Activated T-helper 1 cell treated with anti-CD3 and anti-CD28 coated beads, Interleukin-2, amount 50 U/mL, for 16 hours (primary cell): ENCODE data around the gene GNRHR.
"Not testable (repeated sequence)": the region's sequence is repeated elsewhere in the genome, so short reads cannot be mapped to it uniquely, and the experiment has no call there.

ENCODE experiments used
- DNase-seq, 2 donors: peaks; one replicate each; pipeline ENCODE4 v3.0.0-alpha.2; 2020; ENCODE audit warnings: low read depth in 1 of 2, low spot score in 1 of 2

The GNRHR gene

GRCh38 chr4:67754288-67754687 is at the start of gene GNRHR:
GNRHR (minus strand) TSS chr4:67754388; CDS start chr4:67754335, 53 bp downstream.
- DNase-seq = no peak

DNA sequence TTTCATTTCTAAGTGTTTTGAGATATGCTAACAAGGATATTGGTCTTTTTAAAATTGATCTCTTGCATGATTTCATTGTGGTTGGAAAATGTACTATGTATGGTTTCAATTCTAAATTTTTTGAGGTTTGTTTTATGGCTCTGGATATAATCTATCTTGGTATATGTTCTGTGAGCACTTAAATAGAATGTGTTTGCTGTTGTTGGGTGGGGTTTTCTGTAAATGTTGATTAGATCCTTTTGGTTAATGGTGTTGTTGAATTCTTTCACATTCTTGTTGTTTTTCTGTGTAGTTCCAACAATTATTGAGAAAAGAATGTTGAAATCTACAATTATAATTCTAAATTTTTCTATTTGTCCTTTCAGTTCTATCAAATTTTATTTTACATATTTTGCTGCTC is 42.6 kb upstream of the GNRHR start:
- DNase-seq = no peak

- no peak for DNase-seq
Measured at GRCh38 chr4:67790721-67791120, 36.5 kb upstream of the GNRHR start.

- DNase-seq = no peak
Measured at GRCh38 chr4:67787311-67787710, 33.1 kb upstream of the GNRHR start.

DNA sequence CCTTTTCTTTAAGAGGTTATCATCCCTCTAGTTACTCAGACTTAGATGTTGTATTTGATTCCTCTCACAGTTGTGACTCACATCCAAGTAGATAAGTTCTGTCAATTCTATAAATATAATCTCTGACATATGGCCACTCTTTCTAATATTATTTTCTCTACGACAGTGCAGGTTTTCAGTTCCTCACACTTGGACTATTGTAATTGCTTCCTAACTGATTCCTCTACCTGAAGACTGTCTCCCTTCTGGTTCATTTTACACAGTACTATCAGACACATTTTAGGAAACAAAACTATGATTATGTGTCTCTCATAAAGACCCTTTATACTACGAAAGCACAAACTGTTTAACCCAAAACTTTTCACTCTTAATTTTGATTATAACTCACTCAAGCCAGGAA is 31.3 kb upstream of the GNRHR start:
- DNase-seq = no peak

DNA sequence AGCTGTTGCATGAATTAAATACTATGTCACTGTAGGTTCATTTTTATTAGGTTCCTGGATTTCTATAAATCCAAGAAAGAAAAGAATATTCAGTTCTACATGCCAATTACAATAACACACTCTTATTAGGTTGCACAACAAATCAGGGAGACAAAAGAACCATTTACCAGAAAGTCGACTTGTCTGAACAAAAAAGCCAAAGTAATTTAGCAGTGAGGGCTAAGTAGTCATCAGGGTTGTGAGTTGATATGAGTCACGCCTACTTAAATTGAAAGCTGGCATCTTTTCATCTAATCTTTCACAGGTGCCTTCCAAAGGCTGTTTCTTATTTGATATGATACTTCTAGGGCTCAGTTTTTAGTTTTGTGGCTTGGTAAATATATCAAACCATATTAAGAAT is 25.4 kb upstream of the GNRHR start:
- no peak for DNase-seq

- no peak for DNase-seq
Measured at GRCh38 chr4:67776746-67777145, 22.6 kb upstream of the GNRHR start.

GRCh38 chr4:67770422-67770821 is 16.2 kb upstream of the GNRHR start:
- DNase-seq = no peak

DNA sequence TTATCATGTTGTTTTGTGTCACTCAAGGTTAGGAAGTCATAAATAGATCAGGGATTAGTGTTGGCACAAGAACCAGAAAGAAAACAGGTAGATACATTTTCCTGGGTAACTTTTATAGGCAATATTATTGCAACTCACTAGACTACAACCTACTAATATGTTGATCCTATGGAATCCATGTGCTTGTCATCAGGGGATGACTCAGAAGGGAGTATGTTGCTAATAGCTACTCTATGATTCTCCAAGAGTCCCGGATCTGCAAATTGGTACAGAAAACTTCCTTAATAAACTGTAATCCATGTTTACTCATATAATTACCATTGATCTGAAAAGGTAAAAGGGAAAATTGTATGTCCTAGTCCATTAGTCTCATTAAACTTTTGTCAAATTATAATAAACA is 11.7 kb upstream of the GNRHR start:
- no peak for DNase-seq

DNA sequence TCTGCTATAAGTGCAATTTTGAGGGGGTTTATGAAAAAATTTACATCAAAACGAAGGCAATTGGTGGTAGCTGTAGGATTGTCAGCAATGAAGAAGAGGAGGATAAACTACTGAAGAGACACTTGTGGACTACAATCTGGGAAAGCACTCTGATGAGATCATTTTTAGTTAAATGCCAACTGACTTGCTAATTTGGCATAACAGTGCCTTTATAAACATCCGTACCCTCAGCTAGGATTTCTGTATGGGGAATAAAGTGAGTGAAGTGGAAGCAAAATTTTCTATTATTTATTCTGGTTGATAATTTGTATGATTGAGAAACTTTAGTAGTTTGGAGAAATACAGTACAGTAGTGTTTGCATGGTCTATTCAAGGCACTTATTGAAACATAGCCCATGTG is 11.2 kb upstream of the GNRHR start:
- DNase-seq = no peak

GRCh38 chr4:67764183-67764582 is 10.0 kb upstream of the GNRHR start:
- no peak for DNase-seq

DNA sequence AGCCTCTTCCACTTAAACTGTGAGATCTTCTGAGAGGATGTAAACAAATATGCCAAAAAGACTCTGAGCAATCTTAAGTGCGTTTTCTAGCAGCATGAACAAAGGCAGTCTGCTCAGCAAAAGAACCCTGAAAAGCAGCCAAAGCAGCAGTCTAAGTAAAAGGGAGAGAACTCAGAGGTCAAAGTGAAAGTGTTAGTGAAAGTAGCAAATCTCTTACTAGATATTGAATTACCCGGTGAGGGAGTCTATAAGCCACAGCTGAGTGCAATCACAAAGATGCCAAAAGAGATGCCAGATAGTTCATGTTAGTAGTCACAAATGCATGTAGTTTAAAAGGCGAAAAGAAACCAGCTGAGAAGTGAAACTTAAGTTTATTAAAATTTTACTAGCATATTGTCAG is 7.9 kb upstream of the GNRHR start:
- DNase-seq = no peak

DNA sequence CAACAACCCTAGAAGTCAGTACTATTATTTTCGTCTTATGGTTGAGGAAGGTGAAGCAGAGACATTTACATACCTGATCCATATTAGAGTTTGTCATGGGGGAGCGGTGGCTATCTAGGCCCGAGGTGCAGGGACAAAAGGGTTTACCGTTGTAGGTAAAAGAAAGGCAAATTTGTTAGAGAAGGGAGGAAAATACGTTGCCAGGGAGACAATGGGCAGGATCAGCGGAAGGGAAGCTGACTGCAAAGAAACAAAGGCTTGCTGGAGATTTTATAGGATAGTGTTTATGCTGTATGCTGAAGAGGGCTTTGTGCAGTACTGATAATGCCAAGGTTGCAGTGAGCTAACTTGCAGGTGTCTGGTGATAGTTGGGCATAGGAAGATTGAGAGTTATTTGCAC is 2.8 kb upstream of the GNRHR start:
- DNase-seq = not testable (repeated sequence)

GRCh38 chr4:67755974-67756373 is 1.8 kb upstream of the GNRHR start:
- no peak for DNase-seq

GRCh38 chr4:67751260-67751659 is 2.9 kb downstream of the GNRHR start:
- no peak for DNase-seq

DNA sequence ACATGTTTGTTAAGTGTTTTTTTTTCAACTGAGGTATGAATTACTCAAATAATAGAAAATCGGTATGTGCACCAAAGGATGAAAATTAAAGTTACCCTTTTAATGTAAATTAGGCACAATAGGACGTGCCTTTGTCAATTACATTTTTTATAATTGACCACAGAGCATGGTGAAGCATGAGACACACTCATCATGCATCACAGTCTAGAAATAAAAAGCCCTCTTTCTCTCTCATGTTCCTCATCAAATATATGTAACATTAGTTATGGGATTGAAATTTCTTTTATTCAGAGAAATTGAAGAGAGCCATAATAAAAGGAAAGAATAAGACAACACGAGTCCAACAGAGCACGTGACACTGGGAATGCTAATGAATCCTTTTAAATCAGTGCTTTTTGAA is 3.5 kb downstream of the GNRHR start:
- no peak for DNase-seq

GRCh38 chr4:67749286-67749685 is 4.9 kb downstream of the GNRHR start:
- DNase-seq = no peak

DNA sequence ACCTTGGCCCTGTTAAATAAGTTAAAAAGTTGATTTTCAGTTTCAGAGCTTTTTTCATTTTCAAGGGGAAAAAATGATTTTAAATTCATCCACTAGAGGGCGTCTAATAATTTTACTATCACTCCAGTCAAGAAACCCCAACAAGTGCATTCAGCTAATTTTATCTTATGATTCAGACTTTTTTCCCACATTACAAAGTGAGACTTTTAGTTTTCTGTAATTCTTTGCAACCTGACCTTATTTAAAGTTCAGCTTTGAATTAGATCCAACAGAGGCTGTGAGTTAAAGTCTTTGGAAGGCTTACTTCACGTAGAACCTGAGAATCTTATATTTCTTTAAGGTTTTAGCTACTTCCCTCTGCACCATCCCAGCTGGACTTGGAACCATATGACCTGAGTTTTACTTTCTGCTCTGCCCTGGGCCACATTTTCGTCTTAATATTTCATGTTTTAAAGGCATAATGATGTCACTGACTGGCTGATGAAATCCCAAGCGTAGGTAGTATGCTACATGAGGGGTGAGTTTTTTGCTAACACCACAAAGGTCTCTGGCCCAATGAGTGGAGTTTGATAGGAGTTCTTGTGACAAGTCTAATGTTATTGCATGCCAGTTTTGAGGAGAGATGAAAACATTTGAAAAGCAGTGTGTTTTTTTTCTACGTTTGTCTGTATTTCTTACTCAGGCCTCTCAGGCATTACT is 7.2 kb downstream of the GNRHR start:
- no peak for DNase-seq

GRCh38 chr4:67744561-67745283 is 9.5 kb downstream of the GNRHR start:
- no peak for DNase-seq

GRCh38 chr4:67743194-67743593 is 11.0 kb downstream of the GNRHR start:
- no peak for DNase-seq

GRCh38 chr4:67736262-67736661 is 17.9 kb downstream of the GNRHR start:
- no peak for DNase-seq

GRCh38 chr4:67735325-67735724 is 18.9 kb downstream of the GNRHR start:
- no peak for DNase-seq

- not testable (repeated sequence) for DNase-seq
Measured at GRCh38 chr4:67730511-67730910, 23.7 kb downstream of the GNRHR start.
